ENCODE data around the gene DDX43.

Gene DDX43

GRCh38 chr6:73353636-73354593 lies 40.7 kb upstream of the DDX43 start, which contains the start of gene DPPA5:
Gene DPPA5, minus strand, starts transcription at chr6:73354276. Its CDS starts 51 bp downstream, at chr6:73354225.
- TF ChIP-seq EZH2 (optimal IDR thresholded peaks at IDR 0.05; ENCODE audit: low read depth, low read length) (no peak), CTCF (IDR thresholded peaks at IDR 0.05; ENCODE audit: low read length) (no peak), EZH2phosphoT487 (IDR thresholded peaks at IDR 0.05; ENCODE audit: low read length) (no peak)
- no peaks in the 10 kb centered on the region for H4K20me1 ChIP-seq (ENCODE audit: insufficient read depth, low read length)

DNA sequence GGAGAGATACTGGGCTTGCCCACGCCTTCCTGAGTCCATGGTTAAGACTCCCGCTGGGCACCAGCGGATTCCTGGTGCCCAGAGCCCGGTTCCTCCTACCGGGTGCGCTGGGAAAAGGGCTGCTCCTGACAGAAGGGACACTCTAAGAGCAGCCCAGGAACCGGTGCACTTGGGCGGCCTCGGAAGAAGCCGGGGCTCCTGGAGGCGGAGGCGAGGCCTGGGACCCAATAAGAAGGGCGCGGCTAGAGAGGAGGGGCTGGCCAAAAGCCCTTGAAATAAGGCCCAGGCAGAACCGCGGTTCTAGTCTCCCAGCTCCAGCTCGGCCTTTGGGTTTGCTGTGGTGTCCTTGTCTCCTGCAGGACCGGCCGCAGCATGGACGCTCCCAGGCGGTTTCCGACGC lies 32.3 kb upstream of the DDX43 start, which contains the start of gene KHDC3L:
TSS of gene KHDC3L (plus strand) at position 301 of the 400 bp plus-strand sequence. CDS start at position 373, 72 bp downstream.
- H3K9ac ChIP-seq (ENCODE audit: low read length): no peak within 1 kb of the TSS
- no peak for DNase-seq
- H3K27me3 ChIP-seq (replicated peaks; ENCODE audit: insufficient read depth, low read length): no peaks in the 10 kb centered on the region
- no peaks in the 10 kb centered on the region for H3K79me2 ChIP-seq (ENCODE audit: low read length)
- no peaks in the 10 kb centered on the region for H3K9me2 ChIP-seq (replicated peaks; ENCODE audit: insufficient read depth, low read length)
- H3K27ac ChIP-seq (ENCODE audit: low read length): no peak within 1 kb of the TSS
- no peaks in the 10 kb centered on the region for H3K9me3 ChIP-seq (replicated peaks; ENCODE audit: insufficient read depth, low read length)
- H2AFZ ChIP-seq (ENCODE audit: low read length): no peak within 1 kb of the TSS
- no peaks in the 10 kb centered on the region for H3F3A ChIP-seq (ENCODE audit: insufficient read depth, low read length)
- no peaks in the 10 kb centered on the region for H3K36me3 ChIP-seq (replicated peaks; ENCODE audit: insufficient read depth, low read length)
- H3K4me2 ChIP-seq (ENCODE audit: low read depth, low read length): no peak within 1 kb of the TSS
- TF ChIP-seq EZH2 (optimal IDR thresholded peaks at IDR 0.05; ENCODE audit: low read depth, low read length): no peak
- TF ChIP-seq CTCF (IDR thresholded peaks at IDR 0.05; ENCODE audit: low read length): no peak
- no peak for TF ChIP-seq EZH2phosphoT487 (IDR thresholded peaks at IDR 0.05; ENCODE audit: low read length)
- H4K20me1 ChIP-seq (ENCODE audit: insufficient read depth, low read length): no peaks in the 10 kb centered on the region
- H3K4me3 ChIP-seq (ENCODE audit: low read length): no peak within 1 kb of the TSS
- no peaks in the 10 kb centered on the region for H3K4me1 ChIP-seq (ENCODE audit: low read length)

More at GRCh38 chr6:73353636-73354593, 40.7 kb upstream of the DDX43 start, which contains the start of gene DPPA5:
- H3K4me1 ChIP-seq (ENCODE audit: low read length): no peaks in the 10 kb centered on the region
- no peaks in the 10 kb centered on the region for H3K27me3 ChIP-seq (replicated peaks; ENCODE audit: insufficient read depth, low read length)
- H3K9me2 ChIP-seq (replicated peaks; ENCODE audit: insufficient read depth, low read length): no peaks in the 10 kb centered on the region
- H3K79me2 ChIP-seq (ENCODE audit: low read length): no peaks in the 10 kb centered on the region
- H3K27ac ChIP-seq (ENCODE audit: low read length): no peak within 1 kb of the TSS
- H3K4me2 ChIP-seq (ENCODE audit: low read depth, low read length): no peak within 1 kb of the TSS
- H3K4me3 ChIP-seq (ENCODE audit: low read length): no peak within 1 kb of the TSS
- no peaks in the 10 kb centered on the region for H3F3A ChIP-seq (ENCODE audit: insufficient read depth, low read length)
- no peak within 1 kb of the TSS for H3K9ac ChIP-seq (ENCODE audit: low read length)
- no peak for DNase-seq
- H3K36me3 ChIP-seq (replicated peaks; ENCODE audit: insufficient read depth, low read length): no peaks in the 10 kb centered on the region
- no peaks in the 10 kb centered on the region for H3K9me3 ChIP-seq (replicated peaks; ENCODE audit: insufficient read depth, low read length)
- H2AFZ ChIP-seq (ENCODE audit: low read length): no peak within 1 kb of the TSS

DNA sequence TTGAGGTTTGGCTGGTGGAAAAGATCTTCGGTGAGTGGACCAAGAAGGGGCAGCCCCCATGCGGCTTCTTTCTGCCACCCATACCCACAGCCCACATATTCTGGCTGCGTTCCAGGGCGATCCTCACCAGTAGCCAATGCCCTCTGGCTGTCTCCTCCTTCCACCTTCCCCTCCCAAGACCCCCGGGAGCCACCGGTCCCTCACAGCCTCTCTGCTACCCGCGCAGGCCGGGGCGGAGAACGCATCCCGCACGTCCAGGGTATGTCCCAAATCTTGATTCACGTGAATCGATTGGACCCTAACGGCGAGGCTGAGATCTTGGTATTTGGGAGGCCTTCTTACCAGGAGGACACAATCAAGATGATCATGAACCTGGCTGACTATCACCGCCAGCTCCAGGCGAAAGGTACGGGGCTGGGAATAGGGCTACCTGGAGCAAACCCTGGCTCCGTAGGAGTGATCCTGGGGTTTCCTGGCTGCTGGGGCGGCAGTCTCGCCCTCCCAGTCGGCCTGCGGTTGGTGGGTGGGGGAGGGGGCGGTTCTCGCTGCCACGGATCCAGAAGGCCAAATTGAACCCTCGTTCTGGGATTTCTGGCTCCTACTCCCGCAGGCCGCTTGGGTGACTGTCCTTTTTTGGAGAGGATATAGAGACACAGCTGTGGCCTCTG lies 31.6 kb upstream of the DDX43 start:
- TF ChIP-seq EZH2phosphoT487 (IDR thresholded peaks at IDR 0.05; ENCODE audit: low read length) (no peak), EZH2 (optimal IDR thresholded peaks at IDR 0.05; ENCODE audit: low read depth, low read length) (no peak), CTCF (IDR thresholded peaks at IDR 0.05; ENCODE audit: low read length) (no peak)
- no peaks in the 10 kb centered on the region for H3K9me2 ChIP-seq (replicated peaks; ENCODE audit: insufficient read depth, low read length)

More for the DNA sequence above, 31.6 kb upstream of the DDX43 start:
- Histone ChIP-seq H3F3A (ENCODE audit: insufficient read depth, low read length) (no peaks in the 10 kb centered on the region), H3K27ac (ENCODE audit: low read length) (no peak overlapping the region), H3K4me3 (ENCODE audit: low read length) (no peak overlapping the region), H3K79me2 (ENCODE audit: low read length) (no peaks in the 10 kb centered on the region), H3K27me3 (replicated peaks; ENCODE audit: insufficient read depth, low read length) (no peaks in the 10 kb centered on the region), H3K9me3 (replicated peaks; ENCODE audit: insufficient read depth, low read length) (no peaks in the 10 kb centered on the region), H3K4me2 (ENCODE audit: low read depth, low read length) (no peak overlapping the region), H3K4me1 (ENCODE audit: low read length) (no peaks in the 10 kb centered on the region), H3K9ac (ENCODE audit: low read length) (no peak overlapping the region), H4K20me1 (ENCODE audit: insufficient read depth, low read length) (no peaks in the 10 kb centered on the region), H2AFZ (ENCODE audit: low read length) (no peak overlapping the region), H3K36me3 (replicated peaks; ENCODE audit: insufficient read depth, low read length) (no peaks in the 10 kb centered on the region)
- no peak for DNase-seq
